Psoas muscle (tissue), 8 donors: Measurements from ENCODE around the gene ZFYVE27. TPM values are rescaled to one million over a fixed set of nuclear protein-coding genes. Genes with fewer than 3 reads are reported as not detected.

ENCODE experiments used
- ATAC-seq, 4 donors: fragments of 200-7000 bp; cut with Tn5 transposase; one replicate each; pipeline ENCODE4 v1.9.1; 2020; ENCODE audit warnings: moderate library complexity in 3 of 4, mild to moderate bottlenecking in 2 of 4
- DNase-seq, 2 donors: peaks; one replicate each; pipeline ENCODE4 v3.0.0-alpha.2; 2020
- H3K27ac ChIP-seq: fragments of 200-600 bp; one replicate; pipeline ENCODE4 v1.8.0; 2022
- H3K27me3 ChIP-seq, 3 donors: fragments of 200-600 bp in 1 of 3; one replicate each; pipeline versions ENCODE4 v1.6.1 to v1.8.0; 2013 to 2022; ENCODE audit warnings: low read length in 2 of 3, mild to moderate bottlenecking in 2 of 3, moderate library complexity in 1 of 3; ENCODE audit not compliant: insufficient read depth in 3 of 3
- H3K36me3 ChIP-seq, 2 donors: fragments of 200-600 bp in 1 of 2; one replicate each; pipeline versions ENCODE4 v1.6.1 to v1.8.0; 2013 to 2022; ENCODE audit warnings: low read depth in 1 of 2, mild to moderate bottlenecking in 1 of 2, moderate library complexity in 1 of 2; ENCODE audit not compliant: insufficient read depth in 1 of 2
- H3K4me1 ChIP-seq: fragments of 200-600 bp; one replicate; pipeline ENCODE4 v1.8.0; 2022
- H3K4me3 ChIP-seq: fragments of 200-600 bp; one replicate; pipeline ENCODE4 v1.8.0; 2022; ENCODE audit warnings: mild to moderate bottlenecking
- H3K9me3 ChIP-seq: fragments of 200-600 bp; one replicate; pipeline ENCODE4 v1.8.0; 2022
- WGBS, 3 donors: extraction: QIAGEN DNeasy Blood & Tissue Kit; methylation state at CpG; one replicate each; pipeline versions ENCODE4 v1.1.6 to v1.1.7; 2013; 5-methylcytosine and 5-hydroxymethylcytosine counted together
- intact Hi-C, 2 donors: fragments of 100-400 bp; cut with DNase I; formaldehyde crosslinking; loops; one replicate each; pipeline versions ENCODE4 v1.11.0 to v1.14.2; 2022
- polyA plus RNA-seq, 3 donors: library from polyadenylated mRNA; stranded (reverse); fragments of 200-250 nt; gene quantifications; one replicate each; pipeline ENCODE4 v1.2.3, GENCODE V29; 2013
- total RNA-seq, 4 donors: library from RNA; stranded (reverse); fragmentation: NEBNext Ultra II Directional in 2 of 4; extraction: Animal tissue kit (Norgen Biotek cat#: 25700) in 2 of 4; gene quantifications; one replicate each; pipeline versions ENCODE4 v1.2.1 to v1.2.4, GENCODE V29; 2021 to 2023
- TF ChIP-seq, protein P1 (sequence below): fragments of 200-600 bp; IDR thresholded peaks from one replicate; pipeline ENCODE4 v1.8.0; 2022; ENCODE audit warnings: antibody characterized with exemption
- donor health status: healthy with polysubstance abuse.
- donor health status: DM: no; HTN: no; CAD: no; lungs with moderate emphysema.
- donor health status: Bipolar disorder and iron deficiency.
- donor health status: healthy.
- donor health status: DM: yes; HTN: yes; CAD: no.
- donor health status: DM: no; HTN: no; CAD: no.
- donor health status: DM: no; HTN: no; CAD: no.
- donor health status: DM: yes; HTN: yes; CAD: no.

Gene ZFYVE27
- total and polyA plus RNA-seq, 7 donors = 8.3 to 20.1 (median 12.5) TPM

DNA sequence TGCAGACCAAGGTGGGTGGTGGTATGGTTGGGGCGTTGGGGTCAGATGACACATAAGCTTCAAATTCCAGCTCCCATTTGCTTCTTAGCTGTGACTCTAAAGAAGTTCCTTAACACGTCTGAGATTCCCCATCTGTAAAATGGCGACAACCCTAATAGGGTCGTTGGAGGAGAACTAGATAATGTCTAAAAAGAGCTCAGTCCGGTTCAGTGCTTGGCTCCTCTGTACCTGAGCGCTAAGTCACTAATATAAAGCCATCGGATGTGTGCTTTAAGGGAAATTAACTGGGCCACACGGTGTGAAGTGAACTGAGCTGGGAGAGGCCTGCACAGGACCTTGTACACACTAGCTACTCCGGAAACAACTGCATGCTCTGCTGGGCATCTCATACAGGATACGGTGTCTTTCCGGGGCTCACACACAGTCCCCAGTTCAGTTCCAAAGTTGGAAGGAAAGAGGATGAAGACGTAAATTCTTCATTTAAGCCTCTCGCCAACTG lies 476 bp upstream of the ZFYVE27 start:
- Histone ChIP-seq H3K27me3 (no peaks in the 10 kb centered on the region), H3K36me3 (peaks cover 0 to 31% of the 10 kb centered on the region in 2 donors), H3K4me3 (peak overlapping the region; percentile 99), H3K4me1 (peaks cover 9% of the 10 kb centered on the region), H3K27ac (peak overlapping the region; percentile 98), H3K9me3 (no peaks in the 10 kb centered on the region)
- intact Hi-C loops = no loop called here
- TF ChIP-seq, protein P1, sequence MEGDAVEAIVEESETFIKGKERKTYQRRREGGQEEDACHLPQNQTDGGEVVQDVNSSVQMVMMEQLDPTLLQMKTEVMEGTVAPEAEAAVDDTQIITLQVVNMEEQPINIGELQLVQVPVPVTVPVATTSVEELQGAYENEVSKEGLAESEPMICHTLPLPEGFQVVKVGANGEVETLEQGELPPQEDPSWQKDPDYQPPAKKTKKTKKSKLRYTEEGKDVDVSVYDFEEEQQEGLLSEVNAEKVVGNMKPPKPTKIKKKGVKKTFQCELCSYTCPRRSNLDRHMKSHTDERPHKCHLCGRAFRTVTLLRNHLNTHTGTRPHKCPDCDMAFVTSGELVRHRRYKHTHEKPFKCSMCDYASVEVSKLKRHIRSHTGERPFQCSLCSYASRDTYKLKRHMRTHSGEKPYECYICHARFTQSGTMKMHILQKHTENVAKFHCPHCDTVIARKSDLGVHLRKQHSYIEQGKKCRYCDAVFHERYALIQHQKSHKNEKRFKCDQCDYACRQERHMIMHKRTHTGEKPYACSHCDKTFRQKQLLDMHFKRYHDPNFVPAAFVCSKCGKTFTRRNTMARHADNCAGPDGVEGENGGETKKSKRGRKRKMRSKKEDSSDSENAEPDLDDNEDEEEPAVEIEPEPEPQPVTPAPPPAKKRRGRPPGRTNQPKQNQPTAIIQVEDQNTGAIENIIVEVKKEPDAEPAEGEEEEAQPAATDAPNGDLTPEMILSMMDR = no peak
- 60 to 67% (median 61%) methylated on average over 13 of the region's 13 CpGs for WGBS, 3 donors
- ATAC-seq = peak; percentile 18 to 41 (median 28)
- no peak for DNase-seq

DNA sequence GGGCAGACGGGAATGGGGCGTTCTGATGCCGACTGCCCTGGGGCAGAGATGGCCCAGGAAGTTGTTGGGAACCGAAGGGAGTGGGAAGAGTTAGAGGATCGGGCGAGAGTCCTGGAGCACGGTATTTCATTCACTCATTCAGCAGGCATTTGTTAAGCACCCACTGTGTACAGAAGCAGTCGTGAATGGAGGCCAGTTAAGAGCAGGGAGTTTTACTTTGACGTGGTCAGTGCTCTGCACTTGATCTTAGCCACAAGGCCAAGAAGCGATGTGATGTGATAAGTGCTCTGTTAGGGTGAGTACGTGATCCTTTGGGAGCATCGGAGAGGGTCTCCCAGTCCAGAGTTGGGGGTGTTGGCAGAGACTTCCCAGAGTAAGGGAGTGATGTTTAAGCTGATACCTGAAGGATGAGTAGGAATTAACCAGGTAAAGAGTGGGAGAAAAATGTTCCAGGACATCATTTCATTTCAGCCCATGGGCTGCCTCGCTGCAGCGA lies 890 bp downstream of the ZFYVE27 start:
- intact Hi-C loops = no loop called here
- WGBS, 3 donors = 28 to 32% (median 32%) methylated on average over 14 of the region's 14 CpGs
- ATAC-seq = no peak
- peak overlapping the region; percentile 98 for H3K27ac ChIP-seq
- peaks cover 0 to 45% of the 10 kb centered on the region in 2 donors for H3K36me3 ChIP-seq
- DNase-seq = no peak
- no peaks in the 10 kb centered on the region for H3K27me3 ChIP-seq
- peak overlapping the region; percentile 99 for H3K4me3 ChIP-seq
- H3K9me3 ChIP-seq = no peaks in the 10 kb centered on the region
- H3K4me1 ChIP-seq = peaks cover 9% of the 10 kb centered on the region
- TF ChIP-seq, protein P1 = no peak

DNA sequence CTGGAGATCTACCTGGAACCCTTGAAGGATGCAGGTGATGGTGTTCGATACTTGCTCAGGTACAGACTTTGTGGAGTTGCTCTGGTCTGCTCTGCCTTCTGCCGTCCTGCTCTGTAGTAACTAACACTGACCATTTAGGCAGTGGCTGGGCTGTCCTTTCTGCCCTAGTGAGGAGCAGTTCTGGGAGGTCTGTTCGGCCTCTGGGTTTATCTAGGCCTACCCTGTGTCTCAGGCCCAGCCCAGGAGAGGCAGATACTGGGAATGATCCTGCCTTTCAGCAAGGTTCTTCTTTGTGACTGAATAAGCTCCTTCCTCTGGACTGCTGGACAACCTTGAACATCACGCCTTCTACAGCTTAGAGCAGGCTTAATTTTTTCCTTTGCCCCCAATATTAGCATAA lies 1.7 kb downstream of the ZFYVE27 start:
- no peak for ATAC-seq
- Histone ChIP-seq H3K4me1 (peaks cover 9% of the 10 kb centered on the region), H3K27me3 (no peaks in the 10 kb centered on the region), H3K27ac (no peak overlapping the region), H3K4me3 (peak overlapping the region; percentile 99), H3K36me3 (peaks cover 0 to 53% of the 10 kb centered on the region in 2 donors), H3K9me3 (no peaks in the 10 kb centered on the region)
- DNase-seq = no peak
- intact Hi-C loops = no loop called here
- TF ChIP-seq, protein P1 = no peak
- 92 to 98% (median 97%) methylated on average over 4 of the region's 4 CpGs for WGBS, 3 donors

DNA sequence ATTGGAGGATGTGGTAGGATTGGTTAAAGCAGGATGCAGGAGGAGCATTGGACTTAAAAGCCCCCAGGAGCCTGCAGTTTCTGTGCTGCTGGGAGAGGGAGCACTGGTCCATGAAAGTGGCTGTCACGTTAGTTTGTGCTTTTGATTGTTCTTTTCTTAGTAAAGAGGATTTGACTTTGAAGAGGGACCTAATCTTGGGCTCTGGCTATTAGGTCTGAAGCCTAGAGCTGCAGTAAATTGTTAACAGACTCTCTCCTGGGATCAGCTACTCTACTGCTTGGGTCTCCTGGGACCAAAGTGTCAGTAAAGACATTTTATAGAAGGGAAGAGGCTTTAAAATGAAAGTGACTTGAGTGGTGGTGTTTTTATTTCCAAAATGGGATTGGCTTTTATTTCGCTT lies 3.7 kb downstream of the ZFYVE27 start:
- Histone ChIP-seq H3K4me1 (peaks cover 9% of the 10 kb centered on the region), H3K27me3 (no peaks in the 10 kb centered on the region), H3K27ac (no peak overlapping the region), H3K36me3 (peaks cover 3 to 73% of the 10 kb centered on the region in 2 donors), H3K9me3 (no peaks in the 10 kb centered on the region), H3K4me3 (no peak overlapping the region)
- TF ChIP-seq, protein P1 = no peak
- intact Hi-C loops = no loop called here
- 94 to 98% (median 96%) methylated on average over 2 of the region's 2 CpGs for WGBS, 3 donors
- ATAC-seq (no peak), DNase-seq (no peak)
